GM21529 (cell line): ENCODE data around the gene OGFOD3.
"Not testable (repeated sequence)": the region's sequence is repeated elsewhere in the genome, so short reads cannot be mapped to it uniquely, and the experiment has no call there.

ENCODE experiments used
- ATAC-seq: cut with Tn5 transposase; IDR thresholded peaks from one replicate; pipeline ENCODE4 v1.9.1; 2021; ENCODE audit not compliant: unreplicated experiment

Gene OGFOD3

GRCh38 chr17:82434216-82434565 lies 15.8 kb upstream of the OGFOD3 start:
- no peak for ATAC-seq

DNA sequence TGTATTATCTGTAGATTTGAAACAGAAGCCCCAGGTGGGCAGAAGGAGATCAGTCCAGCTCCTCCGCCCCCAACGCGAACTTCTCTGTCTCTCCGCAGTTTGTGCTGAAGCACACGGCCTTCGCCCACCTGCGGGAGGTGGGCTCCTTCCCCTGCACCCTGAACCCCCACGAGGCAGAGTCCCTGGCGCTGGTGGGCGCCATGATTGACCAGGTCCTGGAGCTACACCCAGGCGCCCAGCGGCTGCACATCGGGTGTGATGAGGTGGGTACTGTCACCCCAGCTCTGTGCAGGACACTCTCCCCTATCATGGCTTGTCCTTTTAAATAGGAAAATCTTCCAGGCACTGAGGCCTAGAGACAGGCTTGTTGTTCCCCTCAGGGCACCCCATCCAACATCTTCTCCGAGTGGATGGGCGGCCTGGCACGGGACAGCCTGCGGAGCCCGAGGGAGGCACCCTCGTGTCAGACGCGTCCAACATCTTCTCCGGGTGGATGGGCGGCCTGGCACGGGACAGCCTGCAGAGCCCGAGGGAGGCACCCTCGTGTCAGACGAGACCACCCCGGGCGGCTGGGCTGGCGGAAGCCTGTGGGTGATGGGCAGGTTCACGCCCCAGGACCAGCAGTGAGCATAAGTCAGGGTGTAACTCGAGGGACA lies 15.3 kb upstream of the OGFOD3 start:
- ATAC-seq = no peak

DNA sequence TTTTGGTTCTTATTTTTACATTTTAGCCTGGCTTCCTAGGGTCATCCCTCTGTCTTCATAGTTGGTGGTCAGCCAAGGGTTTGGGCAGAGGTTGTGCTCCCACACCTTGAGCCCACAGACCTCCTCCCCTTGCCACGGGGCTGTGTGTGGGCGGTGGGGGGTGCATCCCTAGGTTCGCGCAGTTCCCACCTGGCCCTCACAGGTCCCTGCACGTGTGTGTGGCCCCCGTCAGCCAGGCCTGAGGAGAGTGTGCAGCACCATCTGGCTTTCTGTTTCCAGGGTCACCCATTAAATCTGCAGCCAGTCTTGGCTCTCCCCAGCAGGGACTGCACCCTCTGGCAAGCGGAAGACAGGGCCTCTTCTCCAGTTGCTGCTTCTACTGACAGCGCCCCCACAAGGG lies 13.6 kb upstream of the OGFOD3 start:
- no peak for ATAC-seq

- ATAC-seq = no peak
Measured at GRCh38 chr17:82429824-82430223, 11.4 kb upstream of the OGFOD3 start.

GRCh38 chr17:82428546-82428945 lies 10.2 kb upstream of the OGFOD3 start:
- no peak for ATAC-seq

- ATAC-seq = no peak
Measured at GRCh38 chr17:82424863-82425159, 6.4 kb upstream of the OGFOD3 start.

DNA sequence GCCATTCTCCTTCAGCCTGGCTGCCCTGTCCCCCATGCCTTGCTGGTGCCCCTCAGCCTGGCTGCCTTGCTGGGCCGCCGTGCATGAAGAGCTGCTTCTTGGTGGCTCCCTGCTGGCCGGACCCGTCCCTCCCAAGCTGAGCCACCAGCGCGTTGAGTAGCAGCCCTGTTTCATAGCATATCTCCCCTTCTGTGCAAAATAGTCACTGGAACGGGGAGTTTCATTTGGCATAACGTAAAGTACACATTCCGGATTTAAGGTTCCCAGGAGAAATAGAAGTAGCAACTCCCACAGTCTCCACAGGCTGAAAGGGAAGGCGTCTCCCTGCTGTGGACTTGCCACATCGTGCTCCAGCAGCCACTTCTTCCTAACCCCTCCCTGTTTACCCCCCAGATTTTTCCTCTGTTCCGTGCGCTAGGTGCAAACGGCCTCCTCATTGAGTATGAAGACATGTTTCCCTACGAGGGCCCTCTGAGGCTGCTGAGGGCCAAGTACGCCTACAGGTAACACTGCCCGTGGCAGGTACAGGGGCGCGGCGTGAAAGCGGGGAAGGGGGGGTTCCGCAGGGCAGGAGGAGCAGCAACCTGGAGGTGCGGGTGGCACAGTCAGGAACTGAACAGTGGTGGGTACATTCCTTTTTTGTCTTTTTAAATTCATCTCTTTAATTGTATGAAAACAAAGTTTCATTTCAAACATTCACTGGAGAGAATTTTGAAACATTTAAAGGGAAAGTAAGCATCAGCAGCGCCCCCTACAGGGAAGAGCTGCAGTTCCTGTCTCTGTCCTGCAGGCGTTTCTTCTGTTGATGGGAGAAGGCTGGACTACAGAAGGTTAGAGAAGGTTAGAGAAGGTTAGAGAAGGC lies 5.8 kb upstream of the OGFOD3 start:
- ATAC-seq = no peak

GRCh38 chr17:82419540-82419939 lies 1.2 kb upstream of the OGFOD3 start:
- no peak for ATAC-seq

- ATAC-seq = no peak
Measured at GRCh38 chr17:82416771-82417170, 1.6 kb downstream of the OGFOD3 start.

DNA sequence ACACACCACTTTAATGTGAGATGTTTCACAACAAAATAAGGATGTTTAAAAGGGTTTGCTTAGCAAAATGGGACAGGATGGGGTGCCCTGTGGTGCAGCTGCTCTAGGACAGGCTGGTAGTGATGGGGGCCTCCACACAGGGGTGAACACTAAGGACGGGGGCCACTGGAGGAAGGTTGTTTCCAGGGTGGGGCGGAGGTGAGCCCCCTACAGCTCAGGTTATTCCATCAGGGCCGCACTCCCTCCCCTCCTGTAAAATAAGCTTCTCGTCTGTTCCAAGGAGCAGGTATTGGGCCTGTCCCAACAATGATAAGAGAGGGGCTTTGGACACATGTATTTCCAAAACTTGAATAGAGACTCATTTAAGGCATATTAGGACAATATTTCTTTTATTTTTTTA lies 2.1 kb downstream of the OGFOD3 start:
- no peak for ATAC-seq

DNA sequence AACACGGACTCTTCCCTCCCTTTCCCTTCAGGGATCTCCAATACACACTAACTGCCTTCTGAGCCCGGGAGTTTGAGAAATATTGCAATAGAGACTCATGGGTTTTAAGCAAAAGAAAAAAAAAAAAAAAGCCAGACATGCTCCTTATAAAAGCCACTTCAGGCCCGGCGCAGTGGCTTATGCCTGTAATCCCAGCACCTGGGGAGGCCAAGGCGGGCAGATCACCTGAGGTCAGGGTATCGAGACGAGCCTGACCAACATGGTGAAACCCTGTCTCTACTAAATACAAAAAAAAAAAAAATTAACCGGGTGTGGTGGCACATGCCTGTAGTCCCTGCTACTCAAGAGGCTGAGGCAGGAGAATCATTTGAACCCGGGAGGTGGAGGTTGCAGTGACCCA lies 2.6 kb downstream of the OGFOD3 start:
- ATAC-seq = no peak

- no peak for ATAC-seq
Measured at GRCh38 chr17:82415336-82415735, 3.0 kb downstream of the OGFOD3 start.

DNA sequence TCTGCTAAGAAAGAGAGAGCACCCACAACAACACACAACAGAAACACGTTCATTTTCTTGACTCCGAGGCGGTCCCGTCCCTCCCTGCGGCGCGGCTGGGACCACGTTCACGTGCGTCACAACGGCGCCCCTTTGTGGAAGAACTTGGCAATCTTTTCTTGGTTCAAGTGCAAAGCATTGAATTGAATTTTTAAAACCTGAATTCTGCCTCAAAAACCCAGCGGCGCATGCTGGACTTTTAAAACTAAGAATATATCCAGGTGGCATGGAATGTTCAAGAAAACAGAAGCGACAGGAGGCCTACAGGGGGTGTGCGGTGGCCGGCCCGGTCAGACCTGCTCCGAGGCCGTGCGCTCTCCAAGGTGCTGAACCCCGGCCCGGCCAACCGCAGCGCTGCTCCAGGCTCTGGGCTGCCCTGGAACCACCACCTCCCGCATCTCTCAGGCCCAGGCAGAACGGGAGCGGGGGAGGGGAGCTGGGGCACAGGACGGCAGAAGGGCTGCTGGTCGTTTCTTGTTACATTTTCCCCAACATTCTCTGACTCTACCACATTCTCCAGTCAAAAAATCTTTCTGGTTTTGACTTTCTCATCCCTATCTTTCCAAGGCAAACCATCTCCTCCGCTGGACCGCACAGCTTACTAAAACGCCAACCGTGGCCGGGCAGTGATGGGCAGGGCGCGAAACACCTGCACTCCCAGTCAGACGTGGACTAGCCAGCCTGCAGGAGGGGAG lies 3.7 kb downstream of the OGFOD3 start:
- no peak for ATAC-seq

GRCh38 chr17:82412535-82413520 lies 5.6 kb downstream of the OGFOD3 start:
- ATAC-seq = no peak

DNA sequence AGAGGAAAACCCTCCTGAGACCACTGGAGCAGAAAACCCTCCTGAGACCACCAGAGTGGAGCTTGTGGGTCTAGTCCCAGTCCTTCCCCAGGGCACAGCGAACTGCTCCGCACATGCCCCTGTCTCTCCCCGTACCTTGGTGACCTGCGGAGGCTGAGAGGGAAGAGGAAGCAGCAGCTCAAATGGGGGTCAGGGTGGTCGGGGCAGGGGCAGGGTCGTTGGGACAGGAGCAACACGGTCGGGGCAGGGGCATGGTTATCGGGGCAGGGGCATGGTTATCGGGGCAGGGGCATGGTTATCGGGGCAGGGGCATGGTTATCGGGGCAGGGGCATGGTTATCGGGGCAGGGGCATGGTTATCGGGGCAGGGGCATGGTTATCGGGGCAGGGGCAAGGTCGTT lies 6.3 kb downstream of the OGFOD3 start:
- ATAC-seq = not testable (repeated sequence)

DNA sequence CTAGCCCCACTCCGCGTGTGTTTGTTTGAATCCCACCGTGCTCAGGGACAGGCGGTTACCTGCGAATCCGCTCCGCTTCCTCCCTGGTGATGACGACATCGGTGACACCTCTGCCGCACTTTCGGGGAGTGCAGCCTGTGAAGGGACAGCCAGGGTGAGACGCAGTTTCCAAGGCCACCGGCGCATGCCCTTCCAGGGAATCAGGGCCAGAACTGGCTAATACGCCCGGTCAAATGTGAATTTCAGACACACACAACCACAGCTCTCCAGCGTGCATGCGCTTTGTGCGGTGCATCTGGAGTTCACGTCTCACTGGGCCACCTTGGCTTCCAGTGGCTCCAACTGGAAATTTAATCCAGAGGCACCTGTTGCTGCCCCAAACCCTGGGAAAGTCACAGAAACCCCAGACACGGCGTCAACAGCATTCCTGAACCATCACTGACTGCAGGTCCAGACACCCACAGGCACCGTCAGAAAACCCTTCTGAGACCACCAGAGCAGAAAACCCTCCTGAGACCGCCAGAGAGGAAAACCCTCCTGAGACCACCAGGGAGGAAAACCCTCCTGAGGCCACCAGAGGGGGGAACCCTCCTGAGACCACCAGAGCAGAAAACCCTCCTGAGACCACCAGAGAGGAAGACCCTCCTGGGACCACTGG lies 6.9 kb downstream of the OGFOD3 start:
- ATAC-seq = no peak

DNA sequence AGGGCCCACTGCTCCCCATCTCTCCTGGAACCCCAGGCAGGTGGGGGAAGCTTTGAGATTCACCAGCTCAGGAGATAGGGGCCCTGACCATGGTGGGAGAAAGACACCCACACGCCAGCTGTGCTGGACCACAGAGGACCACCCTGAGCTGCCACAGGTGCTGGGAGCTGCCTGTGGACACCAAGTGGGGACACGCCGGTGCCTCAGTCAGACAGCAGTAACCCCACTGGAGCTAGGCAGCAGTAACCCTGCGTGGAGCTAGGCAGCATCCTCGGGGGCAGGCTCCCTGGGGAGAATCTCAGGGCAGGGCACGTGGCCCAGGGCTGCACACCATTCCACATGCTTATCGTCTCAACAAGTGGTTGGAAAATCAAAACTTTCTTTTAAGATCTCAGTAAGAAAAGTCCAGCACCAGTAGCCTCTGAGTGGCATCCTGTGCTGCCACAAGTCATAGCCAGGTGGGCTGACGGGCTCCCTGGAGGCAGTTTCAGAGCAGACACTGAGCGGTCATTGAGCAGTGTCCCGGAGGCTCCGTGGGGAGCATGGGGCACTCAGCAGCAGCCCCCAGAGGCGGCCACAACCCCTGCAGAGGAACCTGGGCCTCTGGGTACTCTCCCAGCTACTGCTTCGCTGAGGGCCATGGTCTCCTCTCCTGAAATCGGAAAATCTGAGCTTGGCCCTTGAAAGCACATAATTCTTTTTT lies 8.2 kb downstream of the OGFOD3 start:
- no peak for ATAC-seq

- no peak for ATAC-seq
Measured at GRCh38 chr17:82408938-82409318, 9.5 kb downstream of the OGFOD3 start.

- ATAC-seq = no peak
Measured at GRCh38 chr17:82408288-82408937, 10.0 kb downstream of the OGFOD3 start.
